HEK293 (cell line): ENCODE measurements around the gene AURKAIP1.

ENCODE experiments used
- BCL11A ChIP-seq: fragments of 450-650 bp; formaldehyde crosslinking; IDR thresholded peaks from 2 replicates; pipeline ENCODE4 v1.5.1; 2016; ENCODE audit warnings: low read depth, missing biosample characterization, missing genetic modification characterization
- IKZF3 ChIP-seq: fragments of 450-650 bp; IDR thresholded peaks from 2 replicates; pipeline ENCODE4 v1.5.0; 2018; ENCODE audit warnings: missing biosample characterization, mild to moderate bottlenecking, missing genetic modification characterization, moderate library complexity
- KLF1 ChIP-seq: fragments of 450-650 bp; formaldehyde crosslinking; IDR thresholded peaks from 2 replicates; pipeline ENCODE4 v1.5.1; 2016; ENCODE audit warnings: missing biosample characterization, missing genetic modification characterization
- KLF17 ChIP-seq: fragments of 450-650 bp; formaldehyde crosslinking; IDR thresholded peaks from 2 replicates; pipeline ENCODE4 v1.5.1; 2016; ENCODE audit warnings: missing biosample characterization, missing genetic modification characterization
- PBX3 ChIP-seq: sonication (generic); formaldehyde crosslinking; IDR thresholded peaks from 2 replicates; pipeline ENCODE4 v1.8.1; 2022; ENCODE audit warnings: mild to moderate bottlenecking, moderate library complexity, missing genetic modification reagents
- PRDM2 ChIP-seq: fragments of 450-650 bp; formaldehyde crosslinking; IDR thresholded peaks from 2 replicates; pipeline ENCODE4 v1.5.1; 2016; ENCODE audit warnings: missing biosample characterization, missing genetic modification characterization, borderline replicate concordance
- PRDM4 ChIP-seq: fragments of 450-650 bp; formaldehyde crosslinking; IDR thresholded peaks from 2 replicates; pipeline ENCODE4 v1.5.1; 2017; ENCODE audit warnings: missing biosample characterization, missing genetic modification characterization
- REST ChIP-seq: fragments of 450-650 bp; formaldehyde crosslinking; IDR thresholded peaks from 2 replicates; pipeline ENCODE4 v1.5.1; 2016; ENCODE audit warnings: missing biosample characterization, missing genetic modification characterization
- ZBTB49 ChIP-seq: fragments of 450-650 bp; formaldehyde crosslinking; IDR thresholded peaks from 2 replicates; pipeline ENCODE4 v1.5.1; 2016; ENCODE audit warnings: missing biosample characterization, missing genetic modification characterization, low read depth
- ZFHX2 ChIP-seq: fragments of 450-650 bp; formaldehyde crosslinking; conservative IDR thresholded peaks from 2 replicates; pipeline ENCODE4 v1.5.1; 2016; ENCODE audit warnings: missing biosample characterization, missing genetic modification characterization
- ZIC2 ChIP-seq: fragments of 450-650 bp; formaldehyde crosslinking; IDR thresholded peaks from 2 replicates; pipeline ENCODE4 v1.5.1; 2016; ENCODE audit warnings: missing biosample characterization, missing genetic modification characterization
- ZNF302 ChIP-seq: fragments of 450-650 bp; formaldehyde crosslinking; IDR thresholded peaks from 2 replicates; pipeline ENCODE4 v1.5.1; 2016; ENCODE audit warnings: missing biosample characterization, missing genetic modification characterization, low read depth
- ZNF366 ChIP-seq: fragments of 450-650 bp; formaldehyde crosslinking; conservative IDR thresholded peaks from 2 replicates; pipeline ENCODE4 v1.5.1; 2016; ENCODE audit warnings: missing biosample characterization, missing genetic modification characterization
- ZNF37A ChIP-seq: fragments of 450-650 bp; IDR thresholded peaks from 2 replicates; pipeline ENCODE4 v1.5.1; 2018; ENCODE audit warnings: missing biosample characterization, missing genetic modification characterization
- ZNF560 ChIP-seq: fragments of 450-650 bp; formaldehyde crosslinking; IDR thresholded peaks from 2 replicates; pipeline ENCODE4 v1.5.1; 2017; ENCODE audit warnings: missing biosample characterization, missing genetic modification characterization, borderline replicate concordance
- ZNF624 ChIP-seq: fragments of 450-650 bp; formaldehyde crosslinking; IDR thresholded peaks from 2 replicates; pipeline ENCODE4 v1.5.1; 2017; ENCODE audit warnings: missing biosample characterization, missing genetic modification characterization
- ZSCAN18 ChIP-seq: fragments of 450-650 bp; formaldehyde crosslinking; IDR thresholded peaks from 2 replicates; pipeline ENCODE4 v1.5.1; 2016; ENCODE audit warnings: missing biosample characterization, missing genetic modification characterization

The AURKAIP1 gene

GRCh38 chr1:1374929-1375662 lies at the start of gene AURKAIP1 (continued):
- peak; percentile 67 for TF ChIP-seq IKZF3 (tag by site-specific recombination)
- TF ChIP-seq ZIC2, result peak; percentile 55
- TF ChIP-seq ZNF366 (tag by site-specific recombination), result no peak
- 0 out of 2 replicates have a peak, but pooled peaks have one; percentile 74 for TF ChIP-seq ZNF624 (tag by site-specific recombination)
- peak; percentile 89 for TF ChIP-seq ZNF302 (tag by site-specific recombination)
- 0 out of 2 replicates have a peak, but pooled peaks have one; percentile 59 for TF ChIP-seq ZSCAN18 (tag by site-specific recombination)
- TF ChIP-seq BCL11A (tag by site-specific recombination), result peak; percentile 75; the same call in 1 of the 2 replicates
- TF ChIP-seq ZNF560 (tag by site-specific recombination), result no peak
- TF ChIP-seq KLF17 (tag by site-specific recombination), result peak; percentile 99
- TF ChIP-seq ZFHX2 (tag by site-specific recombination), result peak; percentile 94
- TF ChIP-seq PRDM2 (tag by site-specific recombination), result no peak
- no peak for TF ChIP-seq ZNF37A (tag by site-specific recombination)
- peak; percentile 85 for TF ChIP-seq PBX3 (CRISPR knock-in tag)
- TF ChIP-seq REST, result peak; percentile 62
- TF ChIP-seq KLF1 (tag by site-specific recombination), result peak; percentile 85
- no peak for TF ChIP-seq ZBTB49 (tag by site-specific recombination)
- peak; percentile 85 for TF ChIP-seq PRDM4
